HG03175 (cell line): Measurements from ENCODE around the gene SAMHD1.
"Not testable (repeated sequence)": the region's sequence is repeated elsewhere in the genome, so short reads cannot be mapped to it uniquely, and the experiment has no call there.

Experiments
- ATAC-seq: cut with Tn5 transposase; IDR thresholded peaks from one replicate; pipeline ENCODE4 v1.9.1; 2021; ENCODE audit warnings: mild to moderate bottlenecking, moderate library complexity; ENCODE audit not compliant: unreplicated experiment

The SAMHD1 gene

GRCh38 chr20:36875702-36876472, 75.6 kb downstream of the SAMHD1 start, which contains the start of gene TLDC2:
TLDC2 (plus strand) TSS chr20:36876138; CDS start chr20:36876175, 37 bp downstream.
- ATAC-seq = no peak

- ATAC-seq = not testable (repeated sequence)
Measured at GRCh38 chr20:36875093-36875492, 76.4 kb downstream of the SAMHD1 start.

DNA sequence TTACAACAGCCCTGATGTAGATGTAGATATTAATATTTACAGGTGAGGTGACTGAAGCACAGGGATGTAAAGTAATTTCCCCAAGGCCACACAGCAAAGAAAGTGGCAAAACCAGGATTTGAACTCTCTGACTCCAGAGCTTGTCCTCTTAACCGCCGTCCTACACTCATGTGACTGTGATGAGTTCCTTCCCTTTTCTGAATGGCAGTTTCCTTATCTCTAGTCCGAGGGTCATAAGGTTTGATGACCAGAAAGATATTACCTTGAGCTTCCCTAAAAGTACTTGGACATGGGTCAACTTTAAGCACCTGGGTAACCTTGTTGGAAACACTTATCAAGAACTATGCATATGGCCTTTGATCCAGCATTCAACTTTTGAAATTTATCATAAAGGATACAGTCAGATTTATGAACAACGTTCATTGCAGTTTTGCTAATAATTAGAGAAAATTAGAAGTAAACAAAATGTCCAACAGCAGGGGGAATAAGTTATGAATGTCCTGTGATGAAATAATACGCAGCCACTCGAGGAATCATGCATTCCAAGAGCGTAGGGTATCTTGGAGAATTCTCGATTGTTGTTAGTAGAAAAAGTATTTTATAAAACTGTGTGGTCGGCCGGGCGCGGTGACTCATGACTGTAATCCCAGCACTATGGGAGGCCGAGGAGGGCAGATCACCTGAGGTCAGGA, 77.9 kb downstream of the SAMHD1 start:
- no peak for ATAC-seq

DNA sequence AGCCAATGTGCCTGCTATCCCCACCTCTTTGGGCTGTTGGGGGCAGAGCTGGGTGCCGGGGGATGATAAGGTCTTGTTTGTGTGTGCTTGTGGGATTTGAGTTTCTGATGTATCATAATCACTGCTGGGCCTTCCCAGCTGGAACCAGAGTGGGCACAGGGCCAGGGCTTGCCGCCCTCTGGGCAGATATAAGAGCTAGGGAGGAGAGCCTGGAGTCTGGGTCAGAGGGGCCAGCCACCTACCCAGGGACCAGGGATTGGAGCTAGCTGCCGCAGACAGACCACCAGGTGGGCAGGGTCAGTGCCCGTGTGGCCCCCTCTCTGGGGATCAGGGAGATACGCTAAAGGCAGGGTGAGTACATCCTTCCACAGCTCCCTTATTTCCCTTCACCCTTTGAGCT, 78.7 kb downstream of the SAMHD1 start:
- ATAC-seq = no peak

GRCh38 chr20:36871640-36872570, 79.6 kb downstream of the SAMHD1 start:
- ATAC-seq = no peak

- ATAC-seq = no peak
Measured at GRCh38 chr20:36866681-36867495, 84.6 kb downstream of the SAMHD1 start.

- ATAC-seq = no peak
Measured at GRCh38 chr20:36866164-36866563, 85.3 kb downstream of the SAMHD1 start.

DNA sequence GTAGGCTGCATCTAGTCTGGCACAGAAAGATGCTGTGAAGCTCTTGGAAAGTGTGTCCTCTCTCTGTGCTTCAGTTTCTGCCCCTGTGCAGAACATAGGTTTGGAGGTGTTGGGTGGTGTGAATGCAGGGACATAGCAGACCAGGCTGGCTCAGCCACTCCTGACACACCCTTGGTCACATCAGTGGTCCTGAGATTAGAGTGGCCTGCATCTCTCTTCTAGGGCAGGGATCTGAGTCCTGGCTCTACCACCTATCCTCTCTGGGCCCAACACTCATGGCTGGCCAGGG, 85.7 kb downstream of the SAMHD1 start:
- ATAC-seq = no peak

DNA sequence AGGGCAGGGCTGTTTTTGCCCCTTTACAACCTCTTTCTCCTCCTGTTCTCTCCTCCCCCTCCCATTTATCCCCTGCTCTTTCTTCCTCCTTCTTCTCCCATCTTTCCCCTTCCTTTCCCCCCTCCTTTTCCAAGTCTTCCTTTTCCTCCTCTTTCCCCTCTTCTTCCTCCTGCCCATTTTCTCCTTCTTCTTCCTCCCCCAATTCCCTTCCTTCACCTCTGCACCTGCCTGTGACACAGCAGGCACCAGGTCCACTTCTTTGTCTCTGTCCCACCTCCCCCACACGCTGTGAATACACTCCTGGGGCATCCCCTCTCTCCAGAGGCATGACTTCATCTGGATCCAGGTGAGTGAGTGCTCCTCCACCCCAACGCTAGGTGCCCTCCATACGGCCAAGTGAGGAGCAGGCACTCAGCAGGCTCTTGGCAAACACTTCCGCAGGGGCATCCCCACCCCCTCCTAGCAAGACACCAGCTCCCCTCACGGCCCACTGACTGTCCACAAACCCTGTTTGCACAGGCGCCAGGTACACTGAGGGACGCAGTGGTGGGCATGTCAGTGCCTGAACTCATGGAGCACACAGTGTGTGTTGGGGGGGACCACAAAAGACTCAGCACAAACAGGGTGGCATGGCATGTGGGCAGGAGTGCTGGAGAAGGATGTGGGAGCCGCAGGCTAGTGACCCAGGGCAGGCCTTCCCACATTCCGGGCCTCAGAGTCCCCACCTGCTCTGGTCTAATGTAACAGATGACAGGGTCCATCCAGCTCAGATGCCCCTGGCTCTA, 86.2 kb downstream of the SAMHD1 start:
- ATAC-seq = no peak

- ATAC-seq = peak; percentile 46
Measured at GRCh38 chr20:36862857-36863668, 88.4 kb downstream of the SAMHD1 start.

GRCh38 chr20:36861875-36862801, 89.4 kb downstream of the SAMHD1 start:
- no peak for ATAC-seq

- no peak for ATAC-seq
Measured at GRCh38 chr20:36861625-36861874, 90.0 kb downstream of the SAMHD1 start.

DNA sequence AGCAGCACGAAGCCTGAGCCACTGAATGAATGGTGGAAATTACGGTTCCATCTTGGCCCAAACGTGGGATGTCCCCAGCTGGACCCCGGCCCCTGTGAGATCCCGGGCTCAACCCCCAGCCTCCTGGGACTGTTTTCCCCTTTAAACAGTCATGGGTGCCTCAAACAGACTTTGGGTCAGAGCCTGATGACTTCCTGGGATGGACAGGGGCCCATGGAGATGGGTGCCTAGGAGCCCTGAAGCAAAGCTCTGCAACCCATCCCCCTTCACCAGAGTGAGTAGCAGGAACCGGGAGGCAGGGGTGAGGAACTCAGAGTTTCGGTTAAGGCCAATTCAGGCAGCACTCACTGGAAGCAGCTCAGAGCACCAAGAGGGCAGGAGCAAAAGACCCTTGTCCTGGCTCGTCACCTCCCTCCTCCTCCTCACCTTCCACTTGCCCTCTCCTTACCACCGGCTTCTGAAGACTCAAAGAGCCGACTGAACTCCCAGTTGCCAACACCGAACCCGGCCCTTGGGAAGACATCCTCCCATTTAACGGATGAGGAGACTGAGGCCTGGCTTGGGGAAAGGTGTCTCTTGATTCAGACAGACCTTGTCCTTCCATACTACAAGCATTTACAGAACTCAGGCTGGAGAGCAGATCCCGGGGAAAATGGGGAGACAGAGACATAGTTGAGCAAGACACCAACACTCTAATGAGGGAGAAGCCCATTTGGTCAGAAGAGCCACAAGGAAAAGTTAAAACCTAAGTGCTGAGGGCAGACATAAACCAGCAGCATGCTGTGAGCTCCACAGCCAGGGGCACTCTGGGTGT, 90.5 kb downstream of the SAMHD1 start:
- no peak for ATAC-seq

DNA sequence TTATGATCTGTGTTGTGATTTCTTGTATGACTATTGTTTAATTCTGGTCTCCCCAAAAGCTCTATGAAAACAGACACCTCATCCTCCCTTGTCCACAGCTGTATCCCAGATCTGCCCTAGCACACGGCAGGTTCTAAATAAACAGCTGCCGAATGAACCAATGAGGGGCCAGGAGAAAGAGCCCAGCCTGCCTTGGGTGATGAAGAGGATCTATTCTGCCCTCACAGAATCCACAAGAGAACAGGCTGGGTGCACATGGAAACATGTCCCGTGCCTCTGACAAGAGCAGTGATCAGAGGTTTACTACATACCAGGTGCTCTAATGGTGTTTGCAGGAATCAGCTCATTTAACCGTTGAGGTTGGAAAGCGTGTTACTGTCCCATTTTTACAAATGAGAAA, 91.2 kb downstream of the SAMHD1 start:
- ATAC-seq = no peak

- no peak for ATAC-seq
Measured at GRCh38 chr20:36859700-36860330, 91.7 kb downstream of the SAMHD1 start.

GRCh38 chr20:36859282-36859555, 92.3 kb downstream of the SAMHD1 start:
- ATAC-seq = no peak
